Stimulated activated CD4-positive, alpha-beta T cell treated with anti-CD3 and anti-CD28 coated beads, Interleukin-15, amount 100 ng/mL, for 1 hour (primary cell): ENCODE measurements around the gene PAQR3.

ENCODE experiments used
- DNase-seq, 2 donors: peaks; one replicate each; pipeline ENCODE4 v3.0.0-alpha.2; 2020; ENCODE audit warnings: low read depth in 1 of 2, low spot score in 1 of 2

Gene PAQR3

GRCh38 chr4:78863254-78863869 lies 75.9 kb downstream of the PAQR3 start:
- DNase-seq = no peak

- DNase-seq = no peak
Measured at GRCh38 chr4:78862314-78862737, 76.9 kb downstream of the PAQR3 start.
